ENCODE data around the gene TENM3. TPM values are rescaled to one million over a fixed set of nuclear protein-coding genes. Genes with fewer than 3 reads are reported as not detected.

TENM3 gene
- total RNA-seq, 1 donor from 2014 or later = 124 TPM

DNA sequence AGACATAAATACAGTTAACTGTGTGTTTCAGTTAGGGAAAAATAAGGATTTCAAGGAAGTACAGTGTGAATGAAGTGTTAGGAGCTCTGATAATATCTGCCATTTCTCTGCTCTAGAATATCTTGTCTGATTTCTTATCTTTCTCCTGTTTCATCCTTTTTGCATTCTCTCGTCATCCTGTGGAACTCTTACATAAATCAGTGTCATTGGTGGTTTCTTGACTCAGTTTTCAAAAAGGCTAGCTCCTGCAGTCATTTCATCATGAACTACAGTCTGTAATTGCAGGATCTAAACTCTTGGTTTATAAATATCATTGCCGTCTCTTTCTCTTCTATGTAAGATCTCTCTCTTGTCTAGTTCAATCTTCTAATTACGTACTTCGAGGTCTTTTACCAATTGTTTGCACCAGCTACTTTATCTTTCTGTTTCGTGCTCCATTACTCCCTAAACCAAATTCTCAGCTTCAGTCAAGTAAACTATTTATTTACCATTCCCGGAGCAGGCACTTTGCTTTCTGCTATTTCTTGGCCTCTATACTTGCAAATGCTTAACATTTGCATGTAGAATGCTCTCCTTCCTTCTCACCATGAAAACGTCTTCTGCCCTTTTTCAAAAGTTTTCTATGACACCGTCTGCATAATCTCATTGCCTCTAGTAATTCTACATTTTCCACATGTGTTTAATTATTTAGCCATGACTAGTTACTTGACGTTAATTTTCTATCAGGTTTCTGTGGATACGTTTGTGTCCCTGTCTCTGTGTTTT is 294.0 kb downstream of the TENM3 start:
- Mint-ChIP-seq H3K4me1 (ENCODE audit: low read depth, unreplicated experiment) (peaks cover 10% of the 10 kb centered on the region), H3K27ac (ENCODE audit: unreplicated experiment) (no peak overlapping the region), H3K4me3 (ENCODE audit: unreplicated experiment) (no peak overlapping the region), H3K36me3 (ENCODE audit: unreplicated experiment) (no peaks in the 10 kb centered on the region), H3K9me3 (ENCODE audit: unreplicated experiment) (no peaks in the 10 kb centered on the region), H3K27me3 (ENCODE audit: unreplicated experiment) (no peaks in the 10 kb centered on the region)
- TF ChIP-seq, protein P1, sequence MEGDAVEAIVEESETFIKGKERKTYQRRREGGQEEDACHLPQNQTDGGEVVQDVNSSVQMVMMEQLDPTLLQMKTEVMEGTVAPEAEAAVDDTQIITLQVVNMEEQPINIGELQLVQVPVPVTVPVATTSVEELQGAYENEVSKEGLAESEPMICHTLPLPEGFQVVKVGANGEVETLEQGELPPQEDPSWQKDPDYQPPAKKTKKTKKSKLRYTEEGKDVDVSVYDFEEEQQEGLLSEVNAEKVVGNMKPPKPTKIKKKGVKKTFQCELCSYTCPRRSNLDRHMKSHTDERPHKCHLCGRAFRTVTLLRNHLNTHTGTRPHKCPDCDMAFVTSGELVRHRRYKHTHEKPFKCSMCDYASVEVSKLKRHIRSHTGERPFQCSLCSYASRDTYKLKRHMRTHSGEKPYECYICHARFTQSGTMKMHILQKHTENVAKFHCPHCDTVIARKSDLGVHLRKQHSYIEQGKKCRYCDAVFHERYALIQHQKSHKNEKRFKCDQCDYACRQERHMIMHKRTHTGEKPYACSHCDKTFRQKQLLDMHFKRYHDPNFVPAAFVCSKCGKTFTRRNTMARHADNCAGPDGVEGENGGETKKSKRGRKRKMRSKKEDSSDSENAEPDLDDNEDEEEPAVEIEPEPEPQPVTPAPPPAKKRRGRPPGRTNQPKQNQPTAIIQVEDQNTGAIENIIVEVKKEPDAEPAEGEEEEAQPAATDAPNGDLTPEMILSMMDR (IDR thresholded peaks at IDR 0.05; ENCODE audit: partially characterized antibody, unreplicated experiment) = no peak
- no peak for DNase-seq

DNA sequence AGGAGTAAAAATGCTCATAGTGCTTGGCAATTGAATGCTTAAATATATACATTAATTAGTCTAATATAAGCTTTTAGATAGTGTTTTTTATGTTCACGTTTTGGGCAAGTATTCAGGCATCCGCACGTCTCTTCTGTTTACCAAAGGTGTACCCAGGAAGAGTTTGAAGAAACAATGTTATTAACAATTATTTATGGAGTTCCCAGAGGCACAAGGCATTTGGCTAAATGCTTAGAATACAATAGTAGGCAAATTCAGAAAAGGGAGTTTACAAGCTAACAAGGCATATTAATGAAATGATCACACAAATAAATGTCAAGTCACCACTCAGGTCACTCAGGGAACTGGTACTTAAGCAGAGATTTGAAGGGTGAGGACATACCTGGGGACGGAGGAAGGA is 294.8 kb downstream of the TENM3 start:
- DNase-seq = no peak
- Mint-ChIP-seq H3K36me3 (ENCODE audit: unreplicated experiment) (no peaks in the 10 kb centered on the region), H3K9me3 (ENCODE audit: unreplicated experiment) (no peaks in the 10 kb centered on the region), H3K27me3 (ENCODE audit: unreplicated experiment) (no peaks in the 10 kb centered on the region), H3K27ac (ENCODE audit: unreplicated experiment) (no peak overlapping the region), H3K4me3 (ENCODE audit: unreplicated experiment) (no peak overlapping the region), H3K4me1 (ENCODE audit: low read depth, unreplicated experiment) (peaks cover 10% of the 10 kb centered on the region)
- TF ChIP-seq, protein P1 (IDR thresholded peaks at IDR 0.05; ENCODE audit: partially characterized antibody, unreplicated experiment) = no peak

DNA sequence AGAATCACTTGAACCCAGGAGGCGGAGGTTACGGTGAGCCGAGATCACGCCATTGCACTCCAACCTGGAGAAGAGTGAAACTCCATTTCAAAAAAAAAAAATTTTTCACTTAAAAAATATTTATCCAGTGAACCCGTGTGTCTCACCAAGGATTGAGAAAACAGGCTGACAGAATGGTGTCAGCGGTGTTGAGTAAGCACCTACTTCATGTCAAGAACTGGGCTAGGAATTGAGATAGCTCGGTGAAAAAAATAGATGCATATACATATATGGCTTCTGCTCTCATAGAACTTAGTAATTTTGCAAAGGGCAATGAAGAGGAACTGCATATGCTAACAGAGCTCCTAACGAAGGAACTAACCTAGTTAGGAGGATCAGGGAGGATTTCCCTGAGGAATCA is 297.3 kb downstream of the TENM3 start:
- TF ChIP-seq, protein P1 (IDR thresholded peaks at IDR 0.05; ENCODE audit: partially characterized antibody, unreplicated experiment) = no peak

DNA sequence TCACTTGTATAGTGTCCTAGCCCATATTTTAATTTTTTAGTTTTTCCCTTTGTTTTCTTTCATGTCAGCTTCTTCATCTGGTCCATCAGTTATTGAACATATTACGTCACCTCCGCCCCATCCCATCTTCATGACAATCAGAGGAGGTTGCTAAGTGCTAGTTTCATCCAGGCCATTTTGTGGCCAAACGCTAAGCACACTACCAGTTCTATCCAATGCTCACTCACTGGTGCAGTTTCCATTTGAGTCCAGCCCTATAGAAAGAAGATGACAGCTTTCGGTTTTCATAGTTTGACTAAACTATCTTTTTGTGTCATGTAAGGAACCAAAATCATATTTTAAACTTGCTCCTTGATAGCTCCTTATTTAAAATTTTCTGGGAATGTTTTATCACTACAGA is 304.2 kb downstream of the TENM3 start:
- Mint-ChIP-seq H3K4me1 (ENCODE audit: low read depth, unreplicated experiment) (peaks cover 15% of the 10 kb centered on the region), H3K9me3 (ENCODE audit: unreplicated experiment) (no peaks in the 10 kb centered on the region), H3K27ac (ENCODE audit: unreplicated experiment) (no peak overlapping the region), H3K4me3 (ENCODE audit: unreplicated experiment) (no peak overlapping the region), H3K27me3 (ENCODE audit: unreplicated experiment) (no peaks in the 10 kb centered on the region), H3K36me3 (ENCODE audit: unreplicated experiment) (no peaks in the 10 kb centered on the region)
- no peak for DNase-seq
- TF ChIP-seq, protein P1 (IDR thresholded peaks at IDR 0.05; ENCODE audit: partially characterized antibody, unreplicated experiment) = no peak

More for the DNA sequence above, 297.3 kb downstream of the TENM3 start:
- H3K36me3 Mint-ChIP-seq (ENCODE audit: unreplicated experiment) = no peaks in the 10 kb centered on the region
- no peaks in the 10 kb centered on the region for H3K27me3 Mint-ChIP-seq (ENCODE audit: unreplicated experiment)
- no peak overlapping the region for H3K27ac Mint-ChIP-seq (ENCODE audit: unreplicated experiment)
- no peak for DNase-seq
- peaks cover 3% of the 10 kb centered on the region for H3K4me1 Mint-ChIP-seq (ENCODE audit: low read depth, unreplicated experiment)
- H3K4me3 Mint-ChIP-seq (ENCODE audit: unreplicated experiment) = no peak overlapping the region
- H3K9me3 Mint-ChIP-seq (ENCODE audit: unreplicated experiment) = no peaks in the 10 kb centered on the region

DNA sequence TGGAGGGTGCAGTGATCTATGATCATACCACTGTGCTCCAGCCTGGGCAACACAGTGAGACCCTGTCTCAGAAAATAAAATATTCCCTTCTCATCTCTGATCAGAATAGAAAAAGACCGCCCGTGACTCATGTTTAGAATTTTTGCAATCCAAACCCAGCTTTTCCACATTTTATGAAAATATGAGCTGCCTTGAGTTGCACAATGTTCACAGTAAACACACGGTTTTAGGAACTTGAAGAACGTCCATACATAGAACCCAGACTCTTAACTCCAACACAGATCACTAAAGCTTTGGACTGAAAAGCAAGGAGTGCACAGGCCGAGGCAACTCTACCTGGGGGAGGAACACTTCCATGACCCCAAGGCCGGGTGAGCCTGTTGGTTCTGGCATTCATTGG is 305.0 kb downstream of the TENM3 start:
- H3K36me3 Mint-ChIP-seq (ENCODE audit: unreplicated experiment) = no peaks in the 10 kb centered on the region
- DNase-seq = no peak
- peaks cover 19% of the 10 kb centered on the region for H3K4me1 Mint-ChIP-seq (ENCODE audit: low read depth, unreplicated experiment)
- TF ChIP-seq, protein P1 (IDR thresholded peaks at IDR 0.05; ENCODE audit: partially characterized antibody, unreplicated experiment) = no peak
- H3K9me3 Mint-ChIP-seq (ENCODE audit: unreplicated experiment) = no peaks in the 10 kb centered on the region
- no peak overlapping the region for H3K4me3 Mint-ChIP-seq (ENCODE audit: unreplicated experiment)
- no peak overlapping the region for H3K27ac Mint-ChIP-seq (ENCODE audit: unreplicated experiment)
- H3K27me3 Mint-ChIP-seq (ENCODE audit: unreplicated experiment) = no peaks in the 10 kb centered on the region

Data from glutamatergic neuron (in vitro differentiated cells).